GM21423 (cell line): ENCODE measurements around the gene EPO.

ENCODE experiments used
- ATAC-seq: cut with Tn5 transposase; IDR thresholded peaks from one replicate; pipeline ENCODE4 v1.9.1; 2021; ENCODE audit warnings: mild to moderate bottlenecking, moderate library complexity; ENCODE audit not compliant: unreplicated experiment

EPO gene

GRCh38 chr7:100682991-100683658, 37.1 kb upstream of the EPO start:
- no peak for ATAC-seq

DNA sequence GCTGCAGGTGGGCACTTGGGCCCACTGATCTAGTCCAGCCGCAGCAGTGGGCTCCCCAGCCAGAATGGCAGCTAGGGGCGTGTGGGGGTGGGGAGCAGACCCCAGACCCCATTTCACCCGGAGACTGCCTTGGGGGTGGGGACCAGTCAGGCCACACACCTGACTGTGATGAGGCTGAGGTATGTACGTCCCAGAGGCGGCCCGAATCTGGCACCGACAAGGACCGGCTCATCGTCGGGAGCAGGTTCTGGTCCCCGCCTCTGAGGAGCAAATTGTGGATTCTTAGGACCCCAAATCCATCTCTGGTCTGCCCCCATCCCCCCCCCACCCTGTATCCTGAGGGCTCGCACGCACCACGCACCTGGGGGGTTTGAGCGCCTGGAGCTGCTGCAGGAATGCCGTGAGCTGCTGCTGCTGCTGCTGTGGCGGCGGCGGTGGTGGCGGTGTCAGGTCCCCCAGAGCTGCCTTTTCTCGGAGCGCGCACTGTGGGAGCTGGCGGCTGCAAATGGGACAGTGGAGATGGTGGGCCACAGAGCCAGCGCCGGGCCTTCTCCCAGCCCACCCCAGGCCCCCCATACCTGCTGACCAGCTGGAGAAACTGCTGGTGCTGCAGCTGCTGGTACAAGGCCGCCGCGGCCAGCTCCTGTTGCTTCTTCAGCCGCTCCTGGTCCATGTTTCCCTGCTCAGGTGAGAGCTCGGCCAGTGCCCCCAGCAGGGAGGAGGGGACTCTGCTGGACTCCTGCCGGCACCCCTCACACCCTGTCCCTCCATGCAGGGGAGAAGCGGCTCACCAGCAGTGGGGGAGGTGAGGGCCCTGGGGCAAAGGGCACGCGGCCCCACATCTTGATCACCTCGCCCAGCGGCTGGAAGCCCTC, 36.4 kb upstream of the EPO start:
- ATAC-seq = no peak

- no peak for ATAC-seq
These were observed 35.7 kb upstream of the EPO start for GRCh38 chr7:100684534-100685042.

DNA sequence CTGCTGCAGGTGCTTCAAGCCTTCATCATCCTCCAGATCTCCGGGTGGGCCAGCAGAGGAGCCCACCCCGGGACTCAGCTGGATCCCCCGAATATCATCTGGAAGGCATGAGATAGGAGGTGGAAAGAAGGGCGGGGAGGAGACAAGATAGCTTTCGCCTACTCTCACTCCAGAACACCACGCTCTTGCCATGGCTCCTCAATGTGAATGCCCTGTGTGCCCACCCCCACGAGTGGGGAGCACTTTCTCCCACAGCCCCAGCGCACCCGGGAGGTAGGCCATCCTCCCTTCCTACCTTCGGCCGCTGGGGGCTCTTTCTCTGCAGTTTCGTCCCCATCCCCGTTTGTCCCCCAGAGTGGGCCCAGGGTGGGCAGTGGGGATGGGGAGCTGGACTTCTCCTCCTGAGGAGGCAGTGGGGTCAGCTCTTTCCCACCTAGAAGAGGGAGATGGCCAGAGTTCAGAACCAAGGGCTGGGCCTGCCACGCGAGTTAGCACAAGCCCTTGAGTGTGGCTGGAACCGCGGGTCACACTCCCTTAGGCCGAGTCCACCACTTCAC, 35.1 kb upstream of the EPO start:
- no peak for ATAC-seq

GRCh38 chr7:100685631-100686145, 34.6 kb upstream of the EPO start:
- no peak for ATAC-seq

- ATAC-seq = no peak
These were observed 34.0 kb upstream of the EPO start for GRCh38 chr7:100686201-100686821.

DNA sequence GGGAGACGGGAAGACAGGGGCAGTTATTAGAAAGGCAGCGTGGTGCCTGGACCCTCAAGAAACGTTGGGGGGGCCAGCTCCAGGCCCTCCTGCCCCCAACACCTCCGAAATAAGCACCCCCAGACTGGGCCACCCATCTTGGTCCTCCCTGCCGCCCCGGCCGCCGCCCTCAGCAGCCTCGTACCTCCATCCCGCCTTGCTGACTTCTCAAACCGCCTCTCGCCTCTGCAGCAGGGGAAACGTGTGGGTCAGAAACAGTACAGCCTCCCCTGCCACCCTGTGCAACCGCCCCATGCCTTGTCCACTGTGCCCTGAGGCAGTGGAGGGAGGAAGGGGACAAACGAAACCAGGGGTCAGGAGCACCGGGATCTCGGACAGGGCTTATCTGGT, 33.5 kb upstream of the EPO start:
- no peak for ATAC-seq

GRCh38 chr7:100687261-100687660, 33.0 kb upstream of the EPO start:
- ATAC-seq = no peak

DNA sequence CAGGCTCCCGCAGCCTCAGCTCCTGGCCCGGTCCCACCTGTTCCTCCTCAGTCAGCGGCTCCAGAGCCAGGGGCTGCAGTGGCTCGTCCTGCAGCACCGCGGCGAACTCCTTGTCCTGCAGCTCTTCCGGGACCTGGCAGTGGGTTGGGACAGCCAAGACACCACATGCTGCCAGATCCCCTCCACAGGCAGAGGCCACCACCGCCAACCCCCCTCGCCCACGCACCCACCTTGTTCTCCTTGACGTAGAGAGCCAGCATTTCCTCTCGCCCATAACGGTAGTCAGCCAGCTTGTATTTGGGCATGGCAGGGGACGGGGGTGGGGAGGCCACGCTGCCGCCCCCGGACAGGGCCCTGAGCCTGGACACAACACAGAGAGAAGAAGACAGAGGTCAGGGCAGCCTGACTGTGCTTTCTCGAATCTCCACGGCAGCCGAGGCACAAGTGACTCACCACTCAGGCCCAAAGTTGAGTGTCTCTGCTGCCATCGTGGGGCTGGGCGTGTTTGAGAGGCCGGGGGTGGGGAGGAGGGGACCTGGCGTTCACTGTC, 32.4 kb upstream of the EPO start:
- no peak for ATAC-seq

DNA sequence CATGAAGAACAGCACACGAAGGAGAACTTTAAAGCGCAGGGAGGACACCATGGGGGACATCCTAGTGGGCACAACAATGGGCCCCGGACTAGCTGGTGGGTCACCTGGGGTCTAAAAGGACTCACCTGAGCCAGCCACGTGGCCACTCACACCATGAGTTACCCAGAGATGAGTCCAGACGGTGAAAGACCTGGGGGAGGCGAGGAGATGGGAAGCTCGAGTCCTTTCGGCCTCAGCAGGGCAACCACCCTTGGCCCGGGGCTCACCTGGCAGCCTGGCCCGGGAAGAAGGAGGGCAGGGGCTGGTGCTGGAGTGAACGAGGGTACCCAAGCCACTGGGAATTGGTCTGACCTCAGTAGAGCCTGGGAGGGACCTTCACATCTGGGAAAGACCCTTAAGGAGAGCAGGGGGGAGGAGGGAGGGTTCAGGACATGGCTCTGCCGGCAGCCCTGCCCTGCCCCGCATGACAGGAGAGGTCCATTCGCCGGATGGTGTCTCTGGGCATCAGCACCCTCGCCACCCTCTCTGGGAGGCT, 31.9 kb upstream of the EPO start:
- no peak for ATAC-seq

DNA sequence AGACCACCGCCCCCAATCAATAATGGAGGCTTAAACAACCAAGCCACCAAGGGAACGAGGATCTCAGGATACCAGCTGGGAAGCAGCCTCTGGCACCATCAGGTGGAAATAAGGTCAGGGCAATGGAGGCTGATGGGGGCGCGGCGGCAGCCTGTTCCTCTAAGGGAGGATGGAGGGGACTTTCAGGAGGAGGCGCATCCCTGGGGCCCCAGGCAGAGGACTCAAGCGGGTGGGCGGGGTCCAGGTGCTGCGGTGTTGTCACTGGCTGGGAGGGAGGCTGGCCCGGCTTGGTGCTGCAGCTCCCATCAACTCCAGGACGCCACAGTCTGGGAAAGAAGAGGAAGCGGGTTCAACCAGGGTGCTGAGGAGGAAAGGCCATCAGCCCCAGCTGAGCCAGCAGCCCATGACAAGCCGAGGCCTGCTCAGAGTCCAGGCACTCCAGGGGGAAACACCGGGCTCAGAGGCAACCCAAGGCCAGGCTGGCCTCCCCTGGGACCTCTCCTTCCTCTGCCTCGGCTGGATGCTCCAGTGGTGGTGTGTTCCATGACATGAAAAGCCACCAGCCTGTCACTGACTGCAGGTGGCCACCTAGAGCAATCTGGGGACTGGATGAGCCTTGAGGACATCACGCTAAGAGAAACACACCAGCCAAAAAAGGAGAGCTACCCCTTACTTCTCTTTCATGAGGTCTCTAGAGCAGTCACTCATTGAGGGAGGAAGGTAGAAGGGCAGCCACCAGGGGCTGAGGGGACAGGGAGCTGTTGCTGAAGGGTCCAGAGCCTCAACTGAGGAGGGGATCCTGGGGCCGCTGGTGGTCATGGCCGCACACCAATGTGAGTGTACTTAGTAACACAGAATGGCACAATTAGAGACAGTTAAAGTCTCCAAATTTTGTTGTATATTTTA, 30.8 kb upstream of the EPO start:
- no peak for ATAC-seq

GRCh38 chr7:100691676-100692577, 28.3 kb upstream of the EPO start:
- ATAC-seq = no peak

DNA sequence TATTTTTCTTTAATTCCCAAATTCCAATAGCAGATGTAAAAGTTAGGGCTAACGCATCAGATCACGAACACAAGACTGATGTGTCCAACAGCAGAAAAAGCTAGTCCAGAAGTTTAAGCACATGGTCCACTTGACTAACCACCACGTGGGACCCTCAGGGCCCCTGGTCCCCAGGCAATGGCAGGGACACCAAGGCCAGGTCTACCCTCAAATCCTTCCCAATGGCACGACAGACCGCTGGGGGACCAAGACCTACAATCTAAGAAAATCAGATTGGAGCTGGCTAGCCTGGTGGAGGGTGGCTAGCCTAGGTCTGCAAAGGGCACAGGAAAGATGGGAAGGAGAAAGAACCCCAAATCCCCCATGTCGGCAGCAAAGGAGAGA, 27.7 kb upstream of the EPO start:
- no peak for ATAC-seq

DNA sequence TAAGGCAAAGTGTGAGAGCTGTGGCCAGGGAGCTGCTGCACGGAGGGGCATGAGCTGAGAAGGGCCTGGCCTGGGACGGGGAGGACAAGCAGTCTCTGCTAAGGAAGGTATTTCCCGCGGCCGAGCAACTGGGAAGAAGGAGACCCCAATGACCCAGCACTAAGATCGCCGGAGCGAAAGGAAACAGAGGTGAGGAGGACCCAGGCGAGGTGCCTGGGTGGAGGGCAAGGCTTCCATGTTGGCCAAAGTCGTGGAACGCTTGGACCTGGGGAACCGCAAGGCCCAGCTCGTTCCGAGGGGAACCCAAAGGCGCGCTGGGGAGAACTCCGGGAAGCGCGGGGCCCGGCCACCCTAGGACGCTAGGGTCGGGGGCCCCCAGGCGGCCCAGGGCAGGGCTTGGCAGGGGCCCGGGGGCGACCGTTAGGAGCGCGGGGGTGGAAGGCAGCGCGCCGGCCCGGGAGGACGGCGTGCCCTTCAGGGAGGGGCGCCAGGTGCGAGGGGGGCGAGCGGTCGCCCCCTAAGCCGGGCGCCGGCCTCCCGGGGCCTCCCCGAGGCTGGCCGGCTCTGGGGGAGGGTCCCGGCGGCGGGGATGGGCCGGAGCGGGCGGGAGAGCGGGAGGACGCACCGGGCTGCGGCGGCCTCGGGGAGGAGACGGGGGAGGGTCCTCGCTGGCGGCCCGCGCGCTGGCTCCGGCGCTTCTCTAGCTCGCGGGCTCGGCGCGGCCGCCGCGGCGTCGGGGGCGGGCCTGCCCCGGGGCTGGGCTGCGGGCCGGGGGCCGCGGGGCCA, 26.8 kb upstream of the EPO start:
- ATAC-seq = peak; percentile 18

DNA sequence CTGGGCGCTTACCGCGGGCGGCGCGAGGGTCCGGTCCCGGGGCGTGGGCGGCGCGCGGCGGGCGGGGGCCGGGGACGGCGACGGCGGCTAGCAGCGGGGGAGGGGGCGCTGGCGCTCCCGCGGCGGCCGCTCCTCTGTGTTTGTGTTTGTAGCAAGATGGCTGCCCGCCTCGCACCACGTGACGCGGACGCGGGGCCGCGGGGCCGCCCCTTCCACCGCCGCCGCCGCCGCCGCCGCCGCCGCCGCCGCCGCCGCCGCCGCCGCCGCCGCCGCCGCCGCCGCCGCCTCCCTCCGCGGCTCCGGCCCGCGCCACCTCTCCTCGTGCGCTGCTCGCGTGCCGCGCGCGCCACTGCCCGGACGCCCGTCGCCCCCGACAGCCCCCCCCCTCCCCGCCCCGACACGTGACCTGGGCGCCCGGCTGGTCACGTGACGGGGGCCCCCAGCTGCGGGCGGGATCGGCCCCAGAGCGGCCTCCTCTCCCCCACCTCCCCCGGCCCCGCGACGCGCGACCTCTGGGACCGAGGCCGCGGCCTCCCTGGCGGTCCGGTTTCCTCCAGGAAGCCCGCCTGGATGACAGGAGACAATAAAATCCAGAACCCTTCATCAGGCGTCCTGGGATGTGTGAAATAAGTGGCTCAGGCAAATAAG, 26.0 kb upstream of the EPO start, which contains the start of gene GIGYF1:
Gene GIGYF1 (minus strand): TSS at position 153 of the 648 bp plus-strand sequence. CDS start 6,012 bp downstream, outside the sequence.
- ATAC-seq = peak; percentile 48

DNA sequence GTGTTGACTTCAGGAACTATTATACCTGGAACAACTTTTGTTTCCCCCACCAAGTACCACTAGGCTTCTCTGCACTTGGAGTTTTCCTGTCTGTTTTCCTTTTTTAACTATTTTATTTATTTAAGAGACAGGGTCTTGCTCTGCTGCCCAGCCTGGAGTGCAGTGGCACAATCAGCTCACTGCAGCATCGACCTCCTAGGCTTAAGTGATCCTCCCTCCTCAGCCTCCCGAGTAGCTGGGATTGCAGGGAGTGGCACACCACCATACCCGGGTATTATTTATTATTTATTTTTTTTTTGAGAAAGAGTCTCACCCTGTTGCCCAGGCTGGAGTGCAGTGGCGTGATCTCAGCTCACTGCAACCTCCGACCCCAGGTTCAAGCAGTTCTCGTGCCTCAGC, 24.1 kb upstream of the EPO start:
- no peak for ATAC-seq

DNA sequence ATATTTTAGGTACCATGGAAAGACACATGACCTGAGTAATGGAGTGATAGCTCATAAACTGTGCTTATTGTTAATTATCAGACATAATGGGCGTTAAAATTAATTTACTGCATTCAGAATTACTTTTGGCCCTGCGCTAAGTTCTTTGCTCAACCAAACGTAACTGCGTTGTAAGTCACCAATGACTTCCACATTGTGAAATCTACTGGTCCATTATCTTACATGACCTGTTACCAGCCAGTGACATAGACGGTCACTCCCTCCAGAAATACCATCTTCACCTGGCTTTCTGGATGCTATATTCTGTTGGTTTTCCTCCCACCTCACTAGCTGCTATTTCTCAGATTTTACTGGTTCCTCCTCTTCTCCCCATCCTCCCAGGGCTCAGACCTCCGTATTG, 21.2 kb upstream of the EPO start:
- no peak for ATAC-seq
